Common myeloid progenitor, CD34-positive (primary cell): ENCODE data around the gene GPR21.

ENCODE experiments used
- CTCF ChIA-PET: fragments of 350-600 bp; sonication (Branson Sonifier 250); formaldehyde crosslinking; loops from one replicate; lab custom pipeline; 2021; ENCODE audit warnings: antibody characterized with exemption; lab: Charles Lee
- POLR2A ChIA-PET: fragments of 350-600 bp; sonication (Branson Sonifier 250); formaldehyde crosslinking; loops from one replicate; lab custom pipeline; 2021; ENCODE audit warnings: antibody characterized with exemption; lab: Charles Lee
- DNase-seq, 3 donors: peaks; one replicate each; pipeline versions ENCODE4 v3.0.0 to v3.0.0-alpha.2; 2013
- H3K27ac ChIP-seq, 2 experiments: 1 replicate in 1 of 2; 2 replicates in 1 of 2; pipeline ENCODE4 v1.7.0; 2013; ENCODE audit warnings: inconsistent platforms in 2 of 2, low read length in 2 of 2, mild to moderate bottlenecking in 2 of 2, low read depth in 1 of 2, moderate library complexity in 1 of 2; ENCODE audit not compliant: severe bottlenecking in 2 of 2, insufficient read depth in 1 of 2, poor library complexity in 1 of 2
- H3K27me3 ChIP-seq, 5 experiments: replicated peaks in 2 of 5; 1 replicate in 3 of 5; 2 replicates in 2 of 5; pipeline versions ENCODE4 v1.6.1 to v1.7.0; 2013; ENCODE audit warnings: low read length in 4 of 5, mild to moderate bottlenecking in 2 of 5, moderate library complexity in 2 of 5, inconsistent platforms in 1 of 5; ENCODE audit not compliant: insufficient read depth in 5 of 5, control insufficient read depth in 4 of 5
- H3K36me3 ChIP-seq, 4 experiments: 1 replicate in 2 of 4; 2 replicates in 2 of 4; pipeline versions ENCODE4 v1.6.1 to v1.7.0; 2013; ENCODE audit warnings: low read length in 3 of 4, control low read depth in 1 of 4, mild to moderate bottlenecking in 1 of 4; ENCODE audit not compliant: control insufficient read depth in 4 of 4, insufficient read depth in 4 of 4
- H3K4me1 ChIP-seq, 4 experiments: 1 replicate in 3 of 4; 2 replicates in 1 of 4; pipeline versions ENCODE4 v1.6.1 to v1.7.1; 2013; ENCODE audit warnings: low read length in 3 of 4, mild to moderate bottlenecking in 3 of 4, control low read depth in 1 of 4, inconsistent platforms in 1 of 4, moderate library complexity in 1 of 4; ENCODE audit not compliant: control insufficient read depth in 4 of 4, insufficient read depth in 4 of 4; ENCODE audit errors: control extremely low read depth in 1 of 4
- H3K4me3 ChIP-seq, 7 experiments: 1 replicate in 4 of 7; 2 replicates in 3 of 7; pipeline versions ENCODE4 v1.5.1 to v1.7.0; 2013; ENCODE audit warnings: mild to moderate bottlenecking in 7 of 7, low read length in 6 of 7, moderate library complexity in 6 of 7, inconsistent platforms in 2 of 7, low read depth in 2 of 7, control low read depth in 1 of 7; ENCODE audit not compliant: insufficient read depth in 4 of 7, control insufficient read depth in 1 of 7; ENCODE audit errors: extremely low read depth in 1 of 7
- H3K9me3 ChIP-seq, 5 experiments: 1 replicate in 4 of 5; 2 replicates in 1 of 5; pipeline versions ENCODE4 v1.6.1 to v1.7.1; 2013; ENCODE audit warnings: low read length in 4 of 5, mild to moderate bottlenecking in 2 of 5, inconsistent platforms in 1 of 5, low read depth in 1 of 5, moderate library complexity in 1 of 5; ENCODE audit not compliant: control insufficient read depth in 4 of 5, insufficient read depth in 2 of 5; ENCODE audit errors: control extremely low read depth in 1 of 5
- WGBS: methylation state at CpG from one replicate; pipeline ENCODE4 v1.1.5; 2013; ENCODE audit not compliant: insufficient coverage; 5-methylcytosine and 5-hydroxymethylcytosine counted together

The GPR21 gene

GRCh38 chr9:122998448-122998847 lies 35.0 kb upstream of the GPR21 start:
- WGBS: no CpG with 5 or more reads among the region's 5 CpGs
- Histone ChIP-seq H3K4me3 (no peak overlapping the region), H3K27me3 (no peaks in the 10 kb centered on the region), H3K9me3 (no peaks in the 10 kb centered on the region), H3K36me3 (peaks cover 0 to 28% (median 10%) of the 10 kb centered on the region in 4 experiments), H3K4me1 (peaks cover 0 to 17% (median 8%) of the 10 kb centered on the region in 4 experiments), H3K27ac (no peak overlapping the region)
- CTCF ChIA-PET: no interaction called here
- POLR2A ChIA-PET: no interaction called here
- no peak for DNase-seq

- no peak overlapping the region for H3K4me3 ChIP-seq
- no peak for DNase-seq
- peaks cover 0 to 25% (median 9%) of the 10 kb centered on the region in 4 experiments for H3K4me1 ChIP-seq
- H3K9me3 ChIP-seq: no peaks in the 10 kb centered on the region
- ChIA-PET POLR2A (no interaction called here), CTCF (interaction anchor here (0.8 to 1.2 kb wide), 2 partner anchors 10 to 21 kb away, joined by 3 read pairs; no protein-coding TSS in a partner anchor)
- H3K27me3 ChIP-seq: no peaks in the 10 kb centered on the region
- H3K36me3 ChIP-seq: peaks cover 0 to 28% (median 10%) of the 10 kb centered on the region in 4 experiments
- 100% methylated on average over 1 of the region's 1 CpG for WGBS
- no peak overlapping the region for H3K27ac ChIP-seq
Observed at GRCh38 chr9:123000371-123001068, 32.9 kb upstream of the GPR21 start.

GRCh38 chr9:123002754-123003153 lies 30.7 kb upstream of the GPR21 start:
- no peaks in the 10 kb centered on the region for H3K9me3 ChIP-seq
- CTCF ChIA-PET: interaction anchor here (1.1 kb wide), 1 partner anchor 21 kb away, joined by 3 read pairs; no protein-coding TSS in a partner anchor
- DNase-seq: peak; percentile 5 to 33 (median 28)
- POLR2A ChIA-PET: interaction anchor here (0.6 kb wide), 1 partner anchor 362 kb away, joined by 3 read pairs; no protein-coding TSS in a partner anchor
- H3K4me1 ChIP-seq: peaks cover 0 to 25% (median 9%) of the 10 kb centered on the region in 4 experiments
- H3K4me3 ChIP-seq: peak overlapping the region in 5 of 7 experiments; percentile 33 to 77 (median 60)
- H3K36me3 ChIP-seq: peaks cover 0 to 20% (median 2%) of the 10 kb centered on the region in 4 experiments
- H3K27ac ChIP-seq: peak overlapping the region; percentile 78 to 90
- WGBS: no CpG with 5 or more reads among the region's 5 CpGs
- no peaks in the 10 kb centered on the region for H3K27me3 ChIP-seq

GRCh38 chr9:123003466-123003865 lies 30.0 kb upstream of the GPR21 start:
- Histone ChIP-seq H3K4me1 (peaks cover 0 to 25% (median 9%) of the 10 kb centered on the region in 4 experiments), H3K27me3 (no peaks in the 10 kb centered on the region), H3K4me3 (peak overlapping the region in 2 of 7 experiments; percentile 66 to 77), H3K27ac (peak overlapping the region; percentile 78 to 90), H3K36me3 (peaks cover 0 to 17% (median 2%) of the 10 kb centered on the region in 4 experiments), H3K9me3 (no peaks in the 10 kb centered on the region)
- no CpG with 5 or more reads among the region's 2 CpGs for WGBS
- no peak for DNase-seq
- POLR2A ChIA-PET: interaction anchor here (0.5 kb wide), 1 partner anchor 10 kb away, joined by 5 read pairs; no protein-coding TSS in a partner anchor
- CTCF ChIA-PET: interaction anchor here (1.0 kb wide), 1 partner anchor 146 kb away, joined by 3 read pairs; no protein-coding TSS in a partner anchor

GRCh38 chr9:123005964-123006363 lies 27.5 kb upstream of the GPR21 start:
- no peak overlapping the region for H3K27ac ChIP-seq
- no CpG with 5 or more reads among the region's 1 CpG for WGBS
- H3K9me3 ChIP-seq: no peaks in the 10 kb centered on the region
- peaks cover 0 to 11% (median 4%) of the 10 kb centered on the region in 4 experiments for H3K36me3 ChIP-seq
- no peak overlapping the region for H3K4me3 ChIP-seq
- no peaks in the 10 kb centered on the region for H3K27me3 ChIP-seq
- ChIA-PET POLR2A (no interaction called here), CTCF (no interaction called here)
- H3K4me1 ChIP-seq: peaks cover 0 to 27% (median 11%) of the 10 kb centered on the region in 4 experiments
- no peak for DNase-seq

- no peak overlapping the region for H3K4me3 ChIP-seq
- no peak for DNase-seq
- H3K36me3 ChIP-seq: peaks cover 0 to 23% (median 10%) of the 10 kb centered on the region in 4 experiments
- no peaks in the 10 kb centered on the region for H3K9me3 ChIP-seq
- H3K27ac ChIP-seq: no peak overlapping the region
- ChIA-PET CTCF (interaction anchor here (0.6 to 2.4 kb wide), 2 partner anchors 16 to 35 kb away, joined by 3 to 9 read pairs; no protein-coding TSS in a partner anchor), POLR2A (no interaction called here)
- peaks cover 0 to 24% (median 11%) of the 10 kb centered on the region in 4 experiments for H3K4me1 ChIP-seq
- WGBS: 100% methylated on average over 1 of the region's 5 CpGs
- no peaks in the 10 kb centered on the region for H3K27me3 ChIP-seq
Observed at GRCh38 chr9:123007269-123007668, 26.2 kb upstream of the GPR21 start.

- CTCF ChIA-PET: interaction anchor here (1.2 to 2.4 kb wide), 2 partner anchors 14 to 28 kb away, joined by 3 to 9 read pairs; no protein-coding TSS in a partner anchor
- DNase-seq: no peak
- Histone ChIP-seq H3K9me3 (no peaks in the 10 kb centered on the region), H3K36me3 (peaks cover 0 to 34% (median 17%) of the 10 kb centered on the region in 4 experiments), H3K27me3 (no peaks in the 10 kb centered on the region), H3K4me3 (no peak overlapping the region), H3K27ac (no peak overlapping the region), H3K4me1 (peaks cover 0 to 8% (median 2%) of the 10 kb centered on the region in 4 experiments)
- POLR2A ChIA-PET: no interaction called here
Observed at GRCh38 chr9:123008909-123009308, 24.6 kb upstream of the GPR21 start.
